LoVo (cell line): Measurements from ENCODE around the gene EOMES.

Experiments
- DNase-seq: peaks from one replicate; pipeline ENCODE4 v3.0.0-alpha.2; 2016; ENCODE audit warnings: low spot score

Gene EOMES

GRCh38 chr3:27681249-27681748 is 40.8 kb downstream of the EOMES start:
- DNase-seq: peak; percentile 61

DNA sequence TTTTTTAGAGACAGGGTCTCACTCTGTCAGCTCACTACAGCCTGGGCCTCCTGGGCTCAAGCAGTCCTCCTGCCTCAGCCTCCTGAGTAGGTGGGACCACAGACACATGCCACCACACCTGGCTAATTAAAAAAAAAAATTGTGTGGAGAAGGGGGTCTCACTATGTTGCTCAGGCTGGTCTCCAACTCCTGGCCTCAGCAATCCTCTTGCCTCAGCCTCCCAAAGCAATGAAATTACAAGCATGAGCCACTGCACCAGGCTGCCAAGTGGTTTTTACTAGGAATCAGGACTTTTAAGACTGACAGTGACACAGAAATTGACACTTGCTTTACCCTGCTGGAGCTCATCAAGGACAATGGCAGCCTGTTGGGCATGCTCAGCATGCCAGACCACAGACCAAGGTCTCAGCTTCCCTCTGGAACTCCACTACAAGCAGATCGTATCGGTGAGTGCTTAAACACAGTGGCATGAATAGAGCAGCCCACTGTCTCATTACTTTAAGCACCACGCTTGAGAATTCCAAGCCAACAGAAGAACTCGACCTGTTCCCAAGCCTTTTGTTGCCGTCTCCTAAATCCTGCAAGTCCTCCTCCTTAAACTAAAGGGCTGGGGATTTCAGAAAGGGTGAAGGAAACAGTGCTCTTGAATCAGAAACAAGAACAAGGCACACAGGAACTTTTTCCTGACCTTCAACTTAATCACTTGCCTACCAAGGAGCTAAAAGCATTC is 41.4 kb downstream of the EOMES start:
- no peak for DNase-seq

GRCh38 chr3:27679691-27680090 is 42.4 kb downstream of the EOMES start:
- no peak for DNase-seq

GRCh38 chr3:27678234-27678633 is 43.9 kb downstream of the EOMES start:
- DNase-seq: no peak

DNA sequence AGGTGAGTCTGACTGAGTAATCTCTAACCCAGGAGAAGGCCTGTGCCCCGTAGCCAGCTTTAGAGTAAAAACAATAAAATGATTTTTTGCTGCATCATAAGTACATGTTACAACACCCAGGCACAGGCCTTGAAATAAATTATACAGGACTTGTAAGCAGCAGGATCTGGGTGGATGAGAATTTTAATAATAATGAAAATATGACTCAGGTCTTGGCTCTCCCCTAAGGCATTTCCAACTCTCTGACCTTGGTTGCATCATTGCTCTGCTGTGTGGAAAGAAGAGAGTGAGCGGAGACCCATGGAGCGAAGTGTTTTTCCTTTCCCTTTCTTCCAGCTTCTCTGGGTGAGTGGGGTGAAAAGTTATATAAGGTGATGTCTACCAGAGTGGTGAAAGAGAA is 44.6 kb downstream of the EOMES start:
- peak; percentile 41 for DNase-seq

GRCh38 chr3:27675287-27675686 is 46.8 kb downstream of the EOMES start:
- no peak for DNase-seq

GRCh38 chr3:27673701-27674100 is 48.4 kb downstream of the EOMES start:
- DNase-seq: no peak

GRCh38 chr3:27671101-27671500 is 51.0 kb downstream of the EOMES start:
- no peak for DNase-seq

DNA sequence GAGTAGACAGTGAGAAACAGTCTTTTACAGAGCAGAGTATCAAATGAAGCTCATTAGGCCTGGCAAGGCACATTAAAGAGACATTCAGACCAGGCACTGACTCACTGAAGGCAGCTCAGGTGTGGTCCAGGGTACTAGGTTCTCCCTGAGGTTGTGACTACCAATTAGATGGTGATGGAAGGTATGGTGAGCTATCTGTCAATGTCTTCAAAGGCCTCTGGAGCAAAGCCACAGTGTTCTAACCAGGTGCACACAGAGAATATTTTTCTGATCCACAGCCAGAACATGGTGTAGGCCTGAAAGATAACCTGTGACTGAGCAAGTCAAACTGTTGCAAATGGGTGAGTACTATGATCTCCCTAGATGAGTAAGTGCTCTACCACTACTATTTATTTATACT is 51.5 kb downstream of the EOMES start:
- no peak for DNase-seq

DNA sequence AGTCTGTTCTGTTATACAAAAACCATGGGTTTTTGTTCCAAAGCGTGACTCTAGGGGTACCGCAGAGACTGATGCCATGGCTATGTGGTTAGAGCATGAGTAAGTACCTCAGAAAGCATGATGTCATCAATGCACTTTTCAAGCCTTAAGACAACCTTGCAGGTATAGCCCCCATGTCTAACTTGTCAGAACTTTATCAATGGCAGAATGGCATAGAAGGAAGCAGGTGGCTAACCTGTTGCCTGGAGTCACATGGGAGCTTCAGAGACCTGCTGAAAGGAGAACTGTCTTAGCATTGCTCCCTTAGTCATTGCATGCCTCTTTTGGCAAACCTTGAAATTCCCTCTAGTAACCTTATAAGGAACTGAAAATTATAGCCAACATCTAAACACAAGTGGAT is 52.5 kb downstream of the EOMES start:
- DNase-seq: no peak

DNA sequence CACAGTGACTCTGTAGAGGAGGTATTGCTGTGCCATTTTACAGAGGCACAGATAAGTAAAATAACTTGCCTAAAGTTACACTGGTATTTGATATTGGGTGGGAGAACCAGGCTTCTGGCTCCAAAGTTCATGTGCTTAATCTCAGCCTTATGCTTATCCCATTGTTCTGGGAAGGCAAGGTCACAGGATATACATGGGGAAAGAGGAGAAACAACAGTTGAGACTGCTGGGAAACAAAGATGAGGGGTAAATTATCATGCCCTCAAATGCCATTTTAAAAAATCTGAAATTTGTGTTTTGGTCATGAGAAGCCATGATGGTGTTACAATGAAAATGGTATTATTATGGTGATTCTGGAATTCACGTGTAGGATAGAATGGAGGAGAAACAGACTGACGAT is 54.4 kb downstream of the EOMES start:
- DNase-seq: no peak

- no peak for DNase-seq
Observed at GRCh38 chr3:27666708-27667107, 55.4 kb downstream of the EOMES start.

GRCh38 chr3:27666272-27666671 is 55.9 kb downstream of the EOMES start:
- DNase-seq: no peak
